ENCODE data around the gene DDB1. TPM values are rescaled to one million over a fixed set of nuclear protein-coding genes. Genes with fewer than 3 reads are reported as not detected.

DDB1 gene
- total RNA-seq, 1 experiment from 2014 or later: 297 TPM

GRCh38 chr11:61293867-61294716, 38.8 kb downstream of the DDB1 start:
- Histone ChIP-seq H3K23ac (ENCODE audit: insufficient read length, low read depth, low read length) (no peak overlapping the region), H2BK20ac (ENCODE audit: low read depth, low read length, poor library complexity, severe bottlenecking) (no peak overlapping the region), H3K14ac (ENCODE audit: insufficient read depth, low read length) (0 out of 2 replicates have a peak overlapping the region, but pooled peaks have one; percentile 33), H3T11ph (ENCODE audit: low read length) (no peak overlapping the region), H3K18ac (ENCODE audit: insufficient read length, low read depth, low read length) (peak overlapping the region; percentile 18), H4K5ac (ENCODE audit: insufficient read length, low read depth, low read length) (no peak overlapping the region), H3K9ac (ENCODE audit: extremely low read depth, insufficient read length, low read length) (peak overlapping the region; percentile 60), H2BK15ac (ENCODE audit: low read depth, low read length) (no peak overlapping the region), H3K56ac (ENCODE audit: insufficient read length, low read depth, low read length) (no peak overlapping the region), H4K8ac (replicated peaks; ENCODE audit: insufficient read length, low read depth, low read length) (no peak overlapping the region), H3K4me2 (ENCODE audit: insufficient read depth, insufficient read length, low read length) (peak overlapping the region; percentile 59), H4K20me1 (ENCODE audit: control insufficient read depth, insufficient read depth, insufficient read length) (no peaks in the 10 kb centered on the region), H2BK120ac (ENCODE audit: low read depth, low read length, poor library complexity, severe bottlenecking) (no peak overlapping the region), H3K4me1 (ENCODE audit: insufficient read depth, low read length) (no peaks in the 10 kb centered on the region), H2BK12ac (ENCODE audit: insufficient read length, low read depth, low read length) (no peak overlapping the region), H3K79me2 (ENCODE audit: insufficient read depth, low read length) (no peaks in the 10 kb centered on the region), H4K91ac (ENCODE audit: insufficient read length, low read depth, low read length) (no peak overlapping the region), H3K9me3 (ENCODE audit: control insufficient read depth, low read depth, low read length) (no peaks in the 10 kb centered on the region), H3K23me2 (ENCODE audit: insufficient read length, low read depth, low read length, poor library complexity, severe bottlenecking) (peaks cover 14% of the 10 kb centered on the region), H2AFZ (ENCODE audit: low read length) (no peak overlapping the region), H2BK5ac (ENCODE audit: insufficient read length, low read length) (no peak overlapping the region), H3K4ac (ENCODE audit: low read depth, low read length) (no peak overlapping the region), H3K27ac (ENCODE audit: insufficient read length, low read depth, low read length) (no peak overlapping the region), H3K79me1 (ENCODE audit: insufficient read depth, low read depth, low read length, poor library complexity, severe bottlenecking) (no peaks in the 10 kb centered on the region), H2AK5ac (ENCODE audit: insufficient read length, low read length) (no peak overlapping the region), H3K27me3 (ENCODE audit: insufficient read depth, low read length) (peaks cover 3% of the 10 kb centered on the region; the same call in 1 of the 2 replicates)
- Mint-ChIP-seq H3K9me3 (no peaks in the 10 kb centered on the region), H3K27me3 (ENCODE audit: low read depth) (peaks cover 16% of the 10 kb centered on the region), H3K36me3 (ENCODE audit: insufficient read depth in 1 of 3, low read depth in 3 of 3) (peaks cover 5 to 30% (median 21%) of the 10 kb centered on the region in 3 experiments; a peak in 6 of 7 replicates), H3K27ac (peak overlapping the region in 1 of 3 experiments; percentile 70; a peak in 1 of 7 replicates), H3K4me1 (peaks cover 27 to 34% of the 10 kb centered on the region in 2 experiments), H3K4me3 (peak overlapping the region; percentile 81)
- WGBS (ENCODE audit: extremely low coverage, insufficient read length, low lambda C conversion rate): no CpG with 5 or more reads among the region's 60 CpGs
- peak; percentile 50 for DNase-seq
- peak; percentile 21; the same call in 1 of the 3 replicates for TF ChIP-seq CTCF (conservative IDR thresholded peaks at IDR 0.05)
